Upper lobe of left lung (tissue), 6 donors: ENCODE measurements around the gene GARS1. TPM values are rescaled to one million over a fixed set of nuclear protein-coding genes. Genes with fewer than 3 reads are reported as not detected.

ENCODE experiments used
- ATAC-seq, 2 donors: fragments of 200-7000 bp; cut with Tn5 transposase; one replicate each; pipeline ENCODE4 v1.9.1; 2022; ENCODE audit warnings: mild to moderate bottlenecking in 2 of 2, moderate library complexity in 2 of 2; ENCODE audit not compliant: low FRiP score in 2 of 2
- DNase-seq, 2 donors: peaks; one replicate each; pipeline ENCODE4 v3.0.0-alpha.2; 2019 to 2020
- H3K27ac ChIP-seq, 4 donors: fragments of 200-600 bp; sonication (generic); one replicate each; pipeline ENCODE4 v1.5.1; 2016 to 2019
- H3K27me3 ChIP-seq, 4 donors: fragments of 200-600 bp; sonication (generic); one replicate each; pipeline ENCODE4 v1.5.1; 2017 to 2019
- H3K36me3 ChIP-seq, 4 donors: fragments of 200-600 bp; sonication (generic); one replicate each; pipeline ENCODE4 v1.5.1; 2016 to 2019
- H3K4me1 ChIP-seq, 4 donors: fragments of 200-600 bp; sonication (generic); one replicate each; pipeline ENCODE4 v1.5.1; 2018 to 2019
- H3K4me3 ChIP-seq, 4 donors: fragments of 200-600 bp; sonication (generic); one replicate each; pipeline ENCODE4 v1.5.1; 2017 to 2019; ENCODE audit warnings: mild to moderate bottlenecking in 2 of 4, moderate library complexity in 1 of 4
- H3K9me3 ChIP-seq, 4 donors: fragments of 200-600 bp; sonication (generic); one replicate each; pipeline ENCODE4 v1.5.1; 2018 to 2019
- CTCF ChIP-seq, 6 experiments: fragments of 450-650 bp in 4 of 6; fragments of 200-600 bp in 2 of 6; sonication (generic) in 2 of 6; IDR thresholded peaks; one replicate each; pipeline ENCODE4 v1.5.1; 2016 to 2019; ENCODE audit warnings: antibody characterized with exemption in 6 of 6
- EP300 ChIP-seq, 4 donors: sonication (generic); formaldehyde crosslinking; IDR thresholded peaks; one replicate each; pipeline ENCODE4 v1.5.1; 2017; ENCODE audit warnings: antibody characterized with exemption in 4 of 4, control low read depth in 2 of 4
- POLR2A ChIP-seq, 4 donors: fragments of 450-650 bp; IDR thresholded peaks; one replicate each; pipeline ENCODE4 v1.5.1; 2016 to 2017; ENCODE audit warnings: antibody characterized with exemption in 4 of 4, mild to moderate bottlenecking in 2 of 4
- POLR2AphosphoS5 ChIP-seq, 2 donors: sonication (generic); formaldehyde crosslinking; IDR thresholded peaks; one replicate each; pipeline ENCODE4 v1.5.1; 2017; ENCODE audit warnings: antibody characterized with exemption in 2 of 2
- WGBS, 2 donors: methylation state at CpG; one replicate each; pipeline ENCODE4 v1.1.5; 2017 to 2018; 5-methylcytosine and 5-hydroxymethylcytosine counted together
- total RNA-seq, 6 donors: library from RNA; depleted of rRNA in 4 of 6; stranded (reverse); fragments of >200 nt in 4 of 6; gene quantifications; one replicate each; pipeline versions ENCODE4 v1.1.0 to v1.2.1, GENCODE V29; 2016 to 2021
- donor health status: DM: no; HTN: no; CAD: no; lungs with moderate emphysema.
- donor health status: DM: no; HTN: yes; CAD: no; lungs with severe emphysema.

GARS1 gene
- 100 to 1,000 TPM in 1 of 6 donors, 10 to 100 TPM in 5; 59.5 to 107 (median 81.6) TPM for total RNA-seq

- ATAC-seq, result peak; percentile 98
- Histone ChIP-seq H3K27ac (peak within 1 kb of the TSS; percentile 93 to 98 (median 94)), H3K9me3 (no peaks in the 10 kb centered on the region), H3K4me3 (peak within 1 kb of the TSS; percentile 68 to 93 (median 88)), H3K36me3 (peaks cover 0 to 14% (median 4%) of the 10 kb centered on the region in 4 donors), H3K27me3 (no peaks in the 10 kb centered on the region), H3K4me1 (peaks cover 16 to 33% (median 27%) of the 10 kb centered on the region in 4 donors)
- peak; percentile 91 to 99 for DNase-seq
- 0 to 1% methylated on average over 20 to 55 of the region's 84 CpGs for WGBS, 2 donors
- TF ChIP-seq EP300 (IDR thresholded peaks at IDR 0.05) (peak in 2 of 4 donors; percentile 41 to 80), CTCF (IDR thresholded peaks at IDR 0.05) (peak in 2 of 6 experiments; percentile 18 to 22), POLR2AphosphoS5 (IDR thresholded peaks at IDR 0.05) (peak; percentile 91 to 96), POLR2A (IDR thresholded peaks at IDR 0.05) (peak; percentile 72 to 96 (median 86))
These were observed at the start of gene GARS1 for GRCh38 chr7:30594540-30595435. Gene GARS1 (plus strand): TSS chr7:30594878. CDS start chr7:30594922, 44 bp downstream.

- no peak for ATAC-seq
- WGBS, 2 donors, result 79% methylated on average over 4 to 5 of the region's 5 CpGs
- H3K4me3 ChIP-seq, result no peak overlapping the region
- H3K36me3 ChIP-seq, result peaks cover 0 to 3% (median 0%) of the 10 kb centered on the region in 4 donors
- no peaks in the 10 kb centered on the region for H3K9me3 ChIP-seq
- no peak overlapping the region for H3K27ac ChIP-seq
- peaks cover 9 to 17% (median 12%) of the 10 kb centered on the region in 4 donors for H3K4me1 ChIP-seq
- no peak for DNase-seq
- H3K27me3 ChIP-seq, result no peaks in the 10 kb centered on the region
- no peak for TF ChIP-seq CTCF (IDR thresholded peaks at IDR 0.05)
- TF ChIP-seq POLR2A (IDR thresholded peaks at IDR 0.05), result no peak
- no peak for TF ChIP-seq POLR2AphosphoS5 (IDR thresholded peaks at IDR 0.05)
- no peak for TF ChIP-seq EP300 (IDR thresholded peaks at IDR 0.05)
These were observed 48.7 kb upstream of the GARS1 start for GRCh38 chr7:30545791-30546555.

- Histone ChIP-seq H3K27ac (no peak overlapping the region), H3K4me1 (peaks cover 13 to 23% (median 17%) of the 10 kb centered on the region in 4 donors), H3K4me3 (no peak overlapping the region), H3K36me3 (peaks cover 0 to 3% (median 0%) of the 10 kb centered on the region in 4 donors), H3K9me3 (no peaks in the 10 kb centered on the region), H3K27me3 (no peaks in the 10 kb centered on the region)
- TF ChIP-seq POLR2A (IDR thresholded peaks at IDR 0.05) (no peak), CTCF (IDR thresholded peaks at IDR 0.05) (no peak), EP300 (IDR thresholded peaks at IDR 0.05) (no peak), POLR2AphosphoS5 (IDR thresholded peaks at IDR 0.05) (no peak)
- no peak for DNase-seq
- no peak for ATAC-seq
- 96 to 99% methylated on average over 4 of the region's 4 CpGs for WGBS, 2 donors
These were observed 48.1 kb upstream of the GARS1 start for GRCh38 chr7:30546596-30546995.

- TF ChIP-seq POLR2AphosphoS5 (IDR thresholded peaks at IDR 0.05) (no peak), POLR2A (IDR thresholded peaks at IDR 0.05) (no peak), CTCF (IDR thresholded peaks at IDR 0.05) (peak; percentile 70 to 85 (median 78)), EP300 (IDR thresholded peaks at IDR 0.05) (no peak)
- no peaks in the 10 kb centered on the region for H3K27me3 ChIP-seq
- DNase-seq, result peak in 1 of 2 donors; percentile 78
- peak; percentile 85 to 89 for ATAC-seq
- peaks cover 13 to 28% (median 19%) of the 10 kb centered on the region in 4 donors for H3K4me1 ChIP-seq
- peaks cover 0 to 3% (median 0%) of the 10 kb centered on the region in 4 donors for H3K36me3 ChIP-seq
- peak overlapping the region in 2 of 4 donors; percentile 26 to 62 for H3K27ac ChIP-seq
- H3K9me3 ChIP-seq, result no peaks in the 10 kb centered on the region
- WGBS, 2 donors, result 22 to 29% methylated on average over 6 of the region's 6 CpGs
- H3K4me3 ChIP-seq, result no peak overlapping the region
These were observed 45.8 kb upstream of the GARS1 start for GRCh38 chr7:30548845-30549244.
